NCI-H2029 treated with DMSO at 0.1 percent for 48 hours (cell line): ENCODE data around the gene NKD1.

Experiments
- DNase-seq: peaks from one replicate; lab custom pipeline; 2025; lab: John Stamatoyannopoulos, UW

The NKD1 gene

DNA sequence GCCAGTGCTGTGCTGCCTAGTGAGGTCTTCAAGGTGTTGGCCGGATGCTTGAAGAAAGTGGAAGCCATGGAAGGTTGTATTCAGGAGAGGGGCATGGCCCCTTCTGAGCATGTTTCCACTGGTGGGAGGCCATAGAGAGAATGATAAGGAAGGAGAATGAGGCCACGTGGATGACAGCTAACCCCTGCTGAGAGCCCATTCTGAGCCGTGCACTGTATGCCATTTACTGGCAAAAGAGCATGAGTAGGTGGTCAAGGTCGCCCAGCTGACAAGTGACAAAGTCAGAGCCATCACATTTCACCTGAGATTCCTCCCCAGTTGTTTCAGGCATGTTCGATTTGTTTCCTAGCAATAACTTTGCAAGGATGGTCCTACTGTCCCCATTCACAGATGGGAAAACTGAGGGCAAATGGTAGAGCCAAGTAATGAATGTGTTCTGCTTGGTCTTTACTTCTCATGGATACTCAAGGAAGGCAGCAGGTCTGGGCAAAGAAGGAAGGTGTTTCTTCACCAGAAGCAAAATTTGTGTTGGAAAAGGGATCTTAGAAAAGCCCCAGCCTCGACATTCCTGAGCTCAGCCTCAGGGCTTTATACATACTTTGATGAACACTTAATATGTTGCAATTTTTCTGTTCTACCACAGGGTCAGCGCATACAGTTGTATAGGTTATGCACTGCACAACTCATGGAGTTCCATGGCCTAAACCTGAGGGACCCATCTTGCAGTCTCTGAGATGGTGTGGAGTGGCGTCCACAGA, 10.5 kb upstream of the NKD1 start:
- no peak for DNase-seq

DNA sequence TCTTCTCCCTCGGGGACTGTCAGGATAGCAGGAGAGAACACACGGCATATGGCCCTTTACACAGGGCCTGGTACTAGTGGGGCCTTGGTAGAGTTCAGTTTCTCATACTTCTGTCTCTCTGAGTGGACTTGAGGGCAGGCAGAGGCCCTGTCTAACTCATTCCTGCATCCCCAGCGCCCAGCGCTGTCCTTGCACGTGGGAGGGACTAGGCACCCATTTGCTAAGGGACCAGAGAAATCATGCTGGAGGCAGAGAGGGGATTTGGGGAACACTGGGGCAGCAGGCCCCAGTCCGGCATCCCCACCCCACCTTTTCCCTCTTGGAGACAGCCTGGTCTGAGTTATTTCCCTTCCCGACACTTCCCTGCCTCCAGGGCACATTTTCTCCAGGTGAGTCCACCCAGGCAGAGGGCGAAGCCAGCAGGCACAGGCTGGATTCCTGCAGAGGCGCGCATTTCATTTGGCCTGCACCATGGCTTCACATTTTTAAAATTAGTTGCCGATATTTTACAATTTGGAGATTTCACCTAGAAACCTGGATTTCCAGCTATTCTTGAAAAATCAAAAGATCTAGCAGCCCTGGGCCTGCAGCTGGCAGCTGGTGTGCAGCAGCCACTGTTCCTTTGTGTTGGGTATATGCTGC, 9.7 kb upstream of the NKD1 start:
- DNase-seq, result no peak

DNA sequence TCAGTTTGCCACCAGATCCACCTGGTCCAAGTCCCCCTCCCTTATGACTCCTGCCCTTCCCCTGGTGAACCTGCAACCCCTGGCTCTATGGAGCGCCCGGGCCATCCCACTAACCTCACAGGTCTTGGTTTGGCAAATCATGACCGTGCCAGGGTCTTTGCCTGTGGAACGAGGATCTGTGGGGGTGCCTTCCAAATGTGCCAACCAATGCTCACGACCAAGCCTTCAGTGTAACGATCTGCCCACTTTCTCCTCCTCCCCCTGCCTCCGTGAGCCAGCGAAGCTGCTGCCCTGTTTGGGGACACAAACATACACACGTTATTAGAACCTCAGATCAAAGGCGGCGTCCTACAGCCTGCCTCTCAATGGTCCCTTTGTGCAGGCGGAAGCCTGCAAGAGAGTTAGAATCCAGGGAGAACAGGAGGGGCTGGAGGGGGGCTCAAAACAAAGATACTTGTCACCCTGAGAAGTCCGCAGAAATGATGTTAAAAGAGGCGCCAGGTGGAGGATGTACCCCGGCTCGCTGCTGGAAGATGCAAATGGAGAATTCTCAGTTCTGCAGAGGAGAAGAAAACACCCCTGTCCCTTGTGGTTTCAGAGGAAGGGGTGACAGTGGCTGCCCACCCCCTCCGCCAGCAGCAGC, 9.0 kb upstream of the NKD1 start:
- DNase-seq, result no peak

DNA sequence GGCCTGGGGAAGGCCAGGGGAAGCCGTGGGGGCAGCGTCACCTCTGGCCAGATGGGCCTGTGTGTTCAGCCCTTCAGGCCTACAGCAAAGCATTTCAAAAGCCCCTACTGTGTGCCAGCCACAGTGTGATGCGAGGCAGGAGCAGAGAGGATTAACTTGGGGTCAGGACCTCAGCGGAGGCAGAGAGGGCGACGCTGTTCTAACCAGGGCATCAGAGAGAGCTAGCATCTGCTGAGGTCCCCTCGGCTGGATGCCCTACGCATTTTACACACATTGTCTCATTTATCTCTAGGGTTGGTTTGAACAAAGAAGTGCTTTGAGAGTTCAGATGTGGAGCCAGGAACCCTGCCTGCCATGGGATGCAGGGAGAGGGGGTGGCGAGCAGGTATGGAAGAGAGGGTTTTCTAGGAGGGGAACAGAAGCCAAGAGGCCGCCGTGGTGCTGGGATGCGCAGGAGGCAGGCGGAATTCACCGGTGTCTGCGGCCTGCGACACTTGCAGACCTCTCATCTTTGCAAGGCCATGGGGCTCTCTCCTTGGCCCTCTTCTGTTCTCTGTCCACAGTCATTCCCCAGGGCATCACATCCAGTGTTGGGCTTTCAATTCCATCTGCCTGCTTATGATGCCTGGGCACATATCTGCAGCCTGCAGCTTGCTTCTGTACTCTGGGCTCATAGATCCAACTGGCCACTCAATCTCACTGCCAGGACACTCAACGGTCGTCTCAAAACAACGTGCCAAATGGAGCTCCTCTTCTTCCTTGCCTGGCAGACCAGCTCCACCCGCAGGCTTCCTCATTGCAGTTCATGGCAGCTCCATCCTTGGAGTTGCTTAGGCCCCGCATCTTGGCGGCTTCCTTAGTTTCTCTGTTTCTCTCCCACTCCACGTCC, 8.1 kb upstream of the NKD1 start:
- DNase-seq, result no peak

GRCh38 chr16:50540711-50541007, 7.5 kb upstream of the NKD1 start:
- DNase-seq, result no peak

DNA sequence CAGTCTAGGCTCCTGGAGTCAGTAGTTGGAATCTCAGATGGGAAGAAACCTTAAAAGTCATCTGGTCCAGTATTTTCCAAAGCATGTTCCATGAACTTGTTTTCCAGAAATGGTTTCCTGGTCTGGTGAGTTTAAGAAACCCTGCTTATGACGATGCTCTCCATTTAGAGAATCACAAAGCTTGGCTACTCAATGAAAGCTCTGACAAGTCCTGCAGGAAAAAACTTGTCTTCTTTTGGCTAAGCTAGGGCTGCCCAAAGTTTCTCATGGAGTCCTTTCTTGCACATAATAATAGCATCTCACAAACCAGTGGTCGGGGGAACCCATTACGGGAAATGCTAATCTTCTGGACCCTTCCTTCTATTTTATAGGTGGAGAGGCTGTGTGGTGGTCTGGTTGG, 5.5 kb upstream of the NKD1 start:
- no peak for DNase-seq

- no peak for DNase-seq
Observed at GRCh38 chr16:50546125-50546524, 2.1 kb upstream of the NKD1 start.

GRCh38 chr16:50547340-50548124, 664 bp upstream of the NKD1 start:
- no peak for DNase-seq

- no peak for DNase-seq
Observed at GRCh38 chr16:50548909-50549560, 839 bp downstream of the NKD1 start.

- DNase-seq, result no peak
Observed at GRCh38 chr16:50549561-50549915, 1.3 kb downstream of the NKD1 start.

- DNase-seq, result no peak
Observed at GRCh38 chr16:50550035-50550434, 1.8 kb downstream of the NKD1 start.

GRCh38 chr16:50550866-50551641, 2.9 kb downstream of the NKD1 start:
- DNase-seq, result no peak

DNA sequence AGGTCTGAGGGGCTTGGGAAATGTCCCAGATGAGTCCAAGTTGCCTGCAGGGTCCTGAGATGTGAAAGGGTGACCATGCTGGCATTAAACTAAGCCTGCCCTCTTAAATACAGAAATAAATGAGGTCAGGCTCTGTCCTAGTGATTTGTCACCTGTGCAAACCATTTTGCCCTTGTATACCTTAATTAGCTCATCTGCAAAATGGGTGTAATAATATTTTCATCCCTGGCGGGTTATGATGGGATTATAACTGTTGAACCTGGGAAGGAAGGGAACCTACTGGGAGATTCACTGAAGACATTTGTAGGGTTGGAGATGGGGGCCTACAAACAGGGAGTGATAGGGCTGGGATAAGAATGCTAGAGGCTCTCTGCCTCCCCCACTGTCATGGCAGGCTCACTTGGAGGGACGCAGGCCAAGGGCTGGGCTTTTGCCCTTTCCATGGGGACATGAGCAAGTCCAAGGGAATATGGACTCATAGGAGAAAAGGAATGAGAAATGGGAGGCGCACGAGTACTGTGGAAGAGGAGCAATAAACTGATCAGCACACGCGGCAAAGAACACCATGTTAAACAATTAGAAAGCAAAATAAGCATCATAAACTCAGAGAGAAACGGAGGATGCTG, 4.4 kb downstream of the NKD1 start:
- DNase-seq, result no peak

- no peak for DNase-seq
Observed at GRCh38 chr16:50553182-50553710, 5.0 kb downstream of the NKD1 start.

DNA sequence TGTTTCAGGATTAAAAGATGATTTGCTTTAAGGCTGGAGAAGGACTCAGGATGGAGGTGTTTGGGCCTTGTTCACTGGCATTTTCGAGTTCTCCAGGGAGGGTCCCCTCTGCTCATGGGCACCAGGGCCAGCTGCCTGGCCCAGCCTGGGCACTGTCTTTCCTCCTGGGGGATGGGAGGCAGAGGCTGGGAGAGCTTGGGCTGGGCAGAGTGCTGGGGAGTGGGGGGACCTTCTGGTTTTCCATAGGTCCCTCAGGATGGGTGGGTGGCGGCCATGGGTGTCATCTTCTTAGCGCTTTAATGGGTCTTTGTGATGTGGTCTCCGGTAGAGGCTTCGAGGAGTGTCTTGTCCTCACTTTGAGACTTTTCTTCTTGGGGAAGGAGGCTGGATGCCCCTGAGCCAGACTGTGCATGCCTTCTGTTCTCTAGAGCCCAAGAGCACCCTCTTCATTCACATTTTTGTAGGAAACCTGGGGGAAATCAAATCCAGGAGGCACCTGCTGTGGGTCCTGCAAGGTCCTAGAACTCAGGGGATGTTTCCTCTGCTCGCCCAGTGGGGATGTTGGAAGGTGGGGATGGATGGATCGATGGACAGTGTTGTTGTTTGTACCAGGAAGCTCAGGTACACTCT, 5.7 kb downstream of the NKD1 start:
- no peak for DNase-seq

GRCh38 chr16:50555269-50555875, 7.2 kb downstream of the NKD1 start:
- DNase-seq, result no peak

DNA sequence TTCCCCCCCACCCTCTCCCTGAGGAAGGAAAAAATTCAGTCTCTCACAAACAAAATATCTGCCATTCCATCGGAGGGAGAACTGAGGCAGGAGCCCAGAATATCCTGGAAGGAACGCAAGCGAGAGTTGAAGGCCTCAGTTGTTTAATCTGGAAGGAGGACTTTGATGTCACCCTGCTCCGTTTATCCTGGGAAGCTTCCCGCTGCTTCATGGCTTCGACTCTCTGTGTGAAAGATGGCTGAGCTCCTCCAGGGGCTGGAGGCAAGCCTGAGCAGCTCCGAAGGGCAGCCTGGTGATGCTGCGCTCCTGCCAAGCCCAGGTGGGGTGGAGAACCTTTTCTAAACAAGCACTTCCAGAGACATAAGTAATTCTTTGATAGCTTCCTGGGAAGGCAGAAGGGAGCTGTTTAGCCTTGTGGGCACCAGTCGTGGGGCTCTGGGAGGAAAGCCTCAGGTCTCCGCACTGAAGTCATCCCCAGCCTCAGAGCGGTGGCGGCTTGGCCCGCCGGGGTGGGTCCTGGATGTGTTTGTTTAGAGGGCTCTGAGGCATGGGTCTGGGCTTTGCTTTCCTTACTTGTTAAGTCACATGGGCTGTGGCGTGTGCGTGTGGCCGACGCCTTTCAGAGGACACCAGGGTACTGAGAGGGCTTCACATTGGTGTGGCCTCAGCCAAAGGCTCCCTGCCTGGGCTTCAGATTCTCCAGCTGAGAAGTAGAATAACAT, 7.9 kb downstream of the NKD1 start:
- DNase-seq, result no peak

DNA sequence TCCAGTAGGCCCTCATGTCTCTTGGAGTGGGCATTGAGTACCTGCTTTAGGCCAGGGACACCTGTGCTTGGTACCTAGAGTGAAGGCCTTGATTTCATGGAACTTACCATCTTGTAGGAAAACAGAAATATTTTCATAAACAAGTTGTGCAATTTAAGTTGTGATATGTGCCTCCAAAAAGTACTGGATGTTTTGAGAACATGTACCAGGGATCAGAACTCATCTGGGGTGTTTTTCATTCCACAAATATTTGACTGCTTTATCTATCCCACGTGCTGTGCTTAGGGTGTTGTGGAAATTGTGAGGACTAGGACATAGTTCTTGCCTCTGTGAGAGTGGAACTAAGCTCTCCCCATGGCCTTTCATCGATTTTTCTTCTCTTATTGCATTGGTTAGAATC, 8.8 kb downstream of the NKD1 start:
- DNase-seq, result no peak
